ENCODE data around the gene ABCC3. TPM values are rescaled to one million over a fixed set of nuclear protein-coding genes. Genes with fewer than 3 reads are reported as not detected.

ABCC3 gene
- total and polyA plus RNA-seq, 2 donors (not counting 3 experiments of a cell fraction or from before 2014, with no cell fraction given), result 1.1 to 2.6 TPM

DNA sequence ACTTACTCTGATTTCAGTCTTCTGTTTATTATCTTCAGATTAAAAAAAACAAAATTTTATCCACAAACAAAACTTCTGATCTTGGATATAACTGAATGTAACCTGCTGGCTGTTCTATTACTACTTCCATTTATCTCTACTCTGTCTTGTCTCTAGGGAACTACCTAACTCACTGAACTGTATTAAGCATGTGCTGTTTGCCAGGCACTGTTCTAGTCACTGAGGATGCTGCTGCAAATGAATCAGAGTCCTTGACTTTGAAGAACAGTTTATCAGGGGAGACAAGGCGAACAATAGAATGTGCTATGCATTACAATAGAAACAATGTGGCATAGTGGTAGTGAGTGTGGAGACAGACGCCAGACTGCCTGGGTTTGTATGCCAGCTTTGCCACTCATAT lies 75.3 kb downstream of the ABCC3 start:
- H3K4me3 ChIP-seq (replicated peaks in 1 of 3; ENCODE audit: insufficient read depth in 1 of 3, low read depth in 1 of 3, low read length in 3 of 3), result no peak overlapping the region
- ChIA-PET CTCF (no interaction called here), POLR2A (no interaction called here)
- H3K9ac ChIP-seq (replicated peaks; ENCODE audit: extremely low read depth, insufficient read depth, low read length), result no peak overlapping the region
- FAIRE-seq, result no peak
- peaks cover 9% of the 10 kb centered on the region in 2 experiments for H3K27me3 ChIP-seq (ENCODE audit: control insufficient read depth in 2 of 2, insufficient read depth in 2 of 2, low read length in 2 of 2)
- peaks cover 22% of the 10 kb centered on the region for H3K79me2 ChIP-seq (ENCODE audit: control insufficient read depth, insufficient read depth, low read length)
- no peak overlapping the region for H3K4me2 ChIP-seq (ENCODE audit: insufficient read depth, low read length)
- no peaks in the 10 kb centered on the region for H4K20me1 ChIP-seq (replicated peaks; ENCODE audit: control insufficient read depth, extremely low read depth, insufficient read depth, low read length)
- H3K9me3 ChIP-seq (replicated peaks; ENCODE audit: control insufficient read depth, insufficient read depth, low read length), result no peaks in the 10 kb centered on the region
- BruUV-seq (replicated peaks), result no TSS peak
- H3K27ac ChIP-seq (ENCODE audit: insufficient read depth, low read depth, low read length), result no peak overlapping the region
- dilution Hi-C loops (cut with MboI; ENCODE audit: extremely low pct_ligation_motif_present, low sequenced_read_pairs), result no loop called here
- H2AFZ ChIP-seq (ENCODE audit: low read depth, low read length), result no peak overlapping the region
- no peak for DNase-seq (ENCODE audit: low read depth, low spot score)
- H3K36me3 ChIP-seq (ENCODE audit: control insufficient read depth in 2 of 2, extremely low read depth in 1 of 2, insufficient read depth in 2 of 2, low read length in 2 of 2), result no peaks in the 10 kb centered on the region
- H3K4me1 ChIP-seq (ENCODE audit: control insufficient read depth, extremely low read depth, insufficient read depth, low read length), result peaks cover 17% of the 10 kb centered on the region
- TF ChIP-seq MYC (IDR thresholded peaks at IDR 0.05; ENCODE audit: low read depth, low read length) (no peak), POLR2A (IDR thresholded peaks at IDR 0.05; ENCODE audit: low read depth, low read length) (no peak), EZH2 (IDR thresholded peaks at IDR 0.05; ENCODE audit: borderline replicate concordance, low read depth, low read length, severe bottlenecking) (no peak), POLR2AphosphoS5 (IDR thresholded peaks at IDR 0.05; ENCODE audit: insufficient read depth, low read depth, low read length) (no peak), FOS (IDR thresholded peaks at IDR 0.05; ENCODE audit: borderline replicate concordance, insufficient read depth, low read length) (no peak), GATA2 (IDR thresholded peaks at IDR 0.05; ENCODE audit: insufficient read depth, insufficient read length, low read depth, low read length) (no peak), JUN (IDR thresholded peaks at IDR 0.05; ENCODE audit: borderline replicate concordance, insufficient read depth, insufficient read length, low read depth) (no peak)
- TF ChIP-seq, protein P1, sequence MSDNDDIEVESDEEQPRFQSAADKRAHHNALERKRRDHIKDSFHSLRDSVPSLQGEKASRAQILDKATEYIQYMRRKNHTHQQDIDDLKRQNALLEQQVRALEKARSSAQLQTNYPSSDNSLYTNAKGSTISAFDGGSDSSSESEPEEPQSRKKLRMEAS (IDR thresholded peaks at IDR 0.05; ENCODE audit: insufficient read depth, insufficient read length), result no peak
- TF ChIP-seq, protein P2, sequence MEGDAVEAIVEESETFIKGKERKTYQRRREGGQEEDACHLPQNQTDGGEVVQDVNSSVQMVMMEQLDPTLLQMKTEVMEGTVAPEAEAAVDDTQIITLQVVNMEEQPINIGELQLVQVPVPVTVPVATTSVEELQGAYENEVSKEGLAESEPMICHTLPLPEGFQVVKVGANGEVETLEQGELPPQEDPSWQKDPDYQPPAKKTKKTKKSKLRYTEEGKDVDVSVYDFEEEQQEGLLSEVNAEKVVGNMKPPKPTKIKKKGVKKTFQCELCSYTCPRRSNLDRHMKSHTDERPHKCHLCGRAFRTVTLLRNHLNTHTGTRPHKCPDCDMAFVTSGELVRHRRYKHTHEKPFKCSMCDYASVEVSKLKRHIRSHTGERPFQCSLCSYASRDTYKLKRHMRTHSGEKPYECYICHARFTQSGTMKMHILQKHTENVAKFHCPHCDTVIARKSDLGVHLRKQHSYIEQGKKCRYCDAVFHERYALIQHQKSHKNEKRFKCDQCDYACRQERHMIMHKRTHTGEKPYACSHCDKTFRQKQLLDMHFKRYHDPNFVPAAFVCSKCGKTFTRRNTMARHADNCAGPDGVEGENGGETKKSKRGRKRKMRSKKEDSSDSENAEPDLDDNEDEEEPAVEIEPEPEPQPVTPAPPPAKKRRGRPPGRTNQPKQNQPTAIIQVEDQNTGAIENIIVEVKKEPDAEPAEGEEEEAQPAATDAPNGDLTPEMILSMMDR (IDR thresholded peaks at IDR 0.05; ENCODE audit: extremely low read depth in 1 of 2, insufficient read depth in 1 of 2, low read depth in 1 of 2, low read length in 2 of 2), result no peak
- H3K9me1 ChIP-seq (replicated peaks; ENCODE audit: control insufficient read depth, extremely low read depth, insufficient read depth, low read length), result no peaks in the 10 kb centered on the region
- intact Hi-C loops (cut with micrococcal nuclease), result no loop called here

Data from endothelial cell of umbilical vein (primary cell).